Measurements from ENCODE around the gene ZNF24. TPM values are rescaled to one million over a fixed set of nuclear protein-coding genes. Genes with fewer than 3 reads are reported as not detected.

Gene ZNF24
- polyA plus RNA-seq, 1 donor, result 28.1 TPM

DNA sequence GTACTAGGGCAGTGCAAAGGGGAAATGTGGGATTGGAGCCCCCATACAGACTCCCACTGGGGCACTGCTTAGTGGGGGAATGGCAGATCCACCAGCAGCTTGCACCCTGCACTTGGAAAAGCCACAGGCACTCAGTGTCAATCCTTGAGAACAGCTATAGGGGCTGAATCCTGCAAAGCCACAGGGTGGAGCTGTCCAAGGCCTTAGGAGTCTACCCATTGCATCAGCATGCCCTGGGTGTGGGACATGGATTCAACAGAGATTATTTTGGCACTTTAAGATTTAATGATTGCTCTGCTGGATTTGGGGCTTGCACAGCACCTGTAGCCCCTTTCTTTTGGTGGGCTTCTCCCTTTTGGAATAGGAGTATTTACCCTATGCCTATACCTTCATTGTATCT, 8.6 kb upstream of the ZNF24 start:
- DNase-seq, result no peak

DNA sequence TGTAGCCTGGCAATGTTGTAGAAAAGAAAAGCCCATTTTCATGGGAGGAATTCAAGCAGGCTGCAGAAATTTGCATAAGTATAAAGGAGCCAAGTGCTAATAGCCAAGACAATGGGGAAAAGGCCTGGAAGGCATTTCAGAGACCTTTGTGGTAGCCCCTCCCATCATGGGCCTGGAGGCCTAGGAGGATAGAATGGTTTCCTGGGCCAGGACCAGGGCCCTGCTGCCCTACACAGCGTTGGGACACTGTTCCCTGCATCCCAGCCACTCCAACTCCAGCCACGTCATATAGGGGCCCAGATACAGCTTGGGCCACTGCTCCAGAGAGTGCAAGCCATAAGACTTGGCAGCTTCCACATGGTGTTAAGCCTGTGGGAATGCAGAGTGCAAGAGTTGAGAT, 8.1 kb upstream of the ZNF24 start:
- DNase-seq, result no peak

DNA sequence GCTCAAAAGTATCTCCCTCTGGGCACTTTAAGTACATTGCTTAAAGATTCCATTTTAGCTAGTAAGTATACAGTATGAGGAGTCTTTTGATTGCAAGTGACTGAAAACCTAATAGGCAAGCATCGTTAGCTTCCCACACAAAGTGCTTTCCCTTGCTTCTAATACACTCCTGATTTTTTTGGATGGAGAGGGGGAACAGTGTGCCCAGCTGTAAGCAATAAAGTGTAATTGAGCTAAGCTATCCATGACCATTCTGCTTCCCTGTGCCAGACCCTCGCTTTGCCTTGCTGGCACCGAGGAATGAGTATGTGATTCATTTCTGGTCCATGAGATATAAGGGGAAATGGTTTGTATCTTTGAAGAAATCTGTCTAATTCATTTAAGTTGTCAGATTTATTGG, 3.8 kb upstream of the ZNF24 start:
- DNase-seq, result peak; percentile 20

DNA sequence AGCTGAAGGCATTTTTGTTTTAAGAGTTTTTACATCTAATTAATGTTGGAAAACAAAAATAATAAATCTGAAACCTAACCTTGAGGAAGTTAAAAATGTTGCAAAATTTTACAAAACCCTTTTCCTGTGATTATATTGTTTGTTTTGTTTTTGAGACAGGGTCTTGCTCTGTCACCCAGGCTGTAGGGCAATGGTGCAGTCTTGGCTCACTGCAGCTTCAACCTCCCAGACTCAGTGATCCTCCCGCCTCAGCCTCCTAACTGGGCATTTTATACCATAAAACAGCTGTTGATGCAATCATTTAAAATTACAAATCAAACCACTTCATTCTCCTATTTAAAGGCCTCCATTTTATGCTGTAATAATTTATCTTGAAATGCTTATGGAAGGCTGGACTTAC, 1.7 kb upstream of the ZNF24 start:
- no peak for DNase-seq

DNA sequence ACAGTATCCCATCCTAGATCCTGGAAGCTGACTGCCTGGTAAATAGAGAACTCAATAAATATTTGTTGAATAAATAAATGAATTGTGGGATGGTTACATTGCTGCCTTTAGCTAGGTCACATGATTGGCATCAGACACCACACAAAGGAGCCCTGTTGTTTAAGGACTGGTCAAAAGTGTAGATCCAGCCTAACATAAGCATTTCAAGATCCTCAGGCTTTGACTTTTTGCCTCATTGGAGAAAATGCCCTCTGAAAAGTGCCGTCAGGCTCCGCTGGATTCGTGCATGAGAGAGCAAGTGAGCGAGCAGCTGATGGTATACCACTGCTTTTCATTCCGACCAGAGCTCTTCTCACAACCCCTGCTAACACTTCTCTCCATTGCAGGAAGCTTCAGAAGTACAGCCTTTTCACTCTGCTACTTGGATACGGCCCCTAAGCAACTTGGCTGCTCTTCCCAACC, 1.3 kb upstream of the ZNF24 start:
- no peak for DNase-seq

DNA sequence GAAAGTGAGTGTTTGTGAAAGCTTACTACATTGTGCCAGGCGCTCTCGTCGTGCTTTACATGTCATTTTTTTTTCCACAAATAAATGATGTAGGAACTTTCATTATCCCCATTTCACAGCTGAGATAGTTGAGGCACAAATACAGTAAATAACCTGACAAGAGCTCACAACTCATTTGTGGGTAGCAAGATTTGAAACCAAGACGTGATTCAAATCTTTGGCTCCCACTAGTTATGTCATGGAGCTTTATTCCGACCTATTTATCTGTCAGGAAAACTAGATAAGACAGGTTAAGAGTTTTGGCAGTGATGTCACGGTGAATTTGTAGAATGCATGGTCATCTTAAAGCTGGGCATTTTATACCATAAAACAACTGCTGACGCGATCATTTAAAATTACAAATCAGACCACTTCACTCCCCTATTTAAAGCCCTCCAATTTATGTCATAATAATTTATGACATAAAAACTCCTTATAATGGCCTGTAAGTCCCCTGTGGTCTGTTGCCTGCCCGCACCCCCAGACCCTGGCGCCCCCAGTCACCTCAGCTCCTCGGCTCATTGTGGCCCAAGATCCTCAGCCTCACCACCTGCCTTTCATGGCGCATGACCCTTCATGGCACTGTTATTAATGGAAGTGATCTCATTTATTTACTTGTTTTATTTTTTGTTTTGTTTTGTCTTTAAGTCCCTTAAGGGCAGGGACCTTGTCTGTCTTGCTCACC, 678 bp upstream of the ZNF24 start:
- no peak for DNase-seq

DNA sequence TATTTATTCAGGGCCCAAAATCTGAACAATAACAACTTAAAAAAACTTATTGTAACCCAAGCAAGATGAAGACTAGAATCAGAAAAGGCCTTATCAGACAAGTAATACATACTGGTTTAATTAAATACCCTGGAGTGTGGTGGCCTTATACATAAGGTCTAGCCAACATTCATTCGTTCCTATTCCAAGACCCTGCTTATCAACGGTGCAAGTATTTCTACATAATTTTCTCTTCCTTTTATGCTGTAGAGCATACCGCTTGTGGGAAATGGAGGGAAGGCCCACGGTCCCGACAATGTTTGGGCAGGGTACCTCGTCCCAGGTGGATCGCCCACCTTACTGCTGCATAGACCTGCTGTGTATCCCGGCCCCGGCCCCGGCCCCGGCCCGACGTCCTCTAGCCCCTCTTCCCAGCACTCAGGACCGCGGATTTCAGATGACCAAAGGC, 708 bp downstream of the ZNF24 start:
- no peak for DNase-seq

DNA sequence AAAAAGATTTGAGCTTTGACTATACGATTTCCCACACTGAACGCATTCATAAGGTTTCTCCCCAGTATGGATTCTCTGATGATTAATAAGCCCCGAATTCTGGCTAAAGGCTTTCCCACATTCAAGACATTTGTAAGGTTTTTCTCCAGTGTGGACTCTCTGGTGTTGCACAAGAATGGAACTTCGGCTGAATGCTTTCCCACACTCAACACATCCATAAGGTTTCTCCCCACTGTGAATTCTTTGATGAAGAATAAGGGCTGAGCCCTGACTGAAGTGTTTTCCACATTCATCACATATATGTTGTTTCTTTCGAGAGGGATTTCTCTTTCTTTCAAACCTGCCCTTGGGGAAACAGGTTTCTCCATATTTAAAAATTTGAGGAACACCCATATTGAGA, 6.9 kb downstream of the ZNF24 start:
- no peak for DNase-seq

DNA sequence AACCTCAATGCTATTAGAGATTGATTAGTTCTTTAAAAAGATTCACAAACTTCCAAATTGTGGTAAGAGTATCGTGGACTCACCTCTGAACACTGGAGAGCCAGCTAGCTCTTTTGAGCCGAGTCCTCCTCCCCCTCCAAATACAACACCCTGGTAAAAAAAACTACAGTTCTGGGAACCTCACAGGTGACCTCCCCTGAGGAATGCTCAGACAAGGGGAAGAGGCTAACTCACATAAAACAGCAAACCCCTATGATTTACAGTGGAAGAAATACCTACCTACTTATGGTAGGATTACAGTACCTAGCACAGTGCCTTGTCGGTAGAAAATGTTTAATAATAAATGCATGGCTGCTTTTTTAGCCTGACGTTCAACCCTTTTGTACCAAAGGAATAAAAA, 8.4 kb downstream of the ZNF24 start:
- no peak for DNase-seq

DNA sequence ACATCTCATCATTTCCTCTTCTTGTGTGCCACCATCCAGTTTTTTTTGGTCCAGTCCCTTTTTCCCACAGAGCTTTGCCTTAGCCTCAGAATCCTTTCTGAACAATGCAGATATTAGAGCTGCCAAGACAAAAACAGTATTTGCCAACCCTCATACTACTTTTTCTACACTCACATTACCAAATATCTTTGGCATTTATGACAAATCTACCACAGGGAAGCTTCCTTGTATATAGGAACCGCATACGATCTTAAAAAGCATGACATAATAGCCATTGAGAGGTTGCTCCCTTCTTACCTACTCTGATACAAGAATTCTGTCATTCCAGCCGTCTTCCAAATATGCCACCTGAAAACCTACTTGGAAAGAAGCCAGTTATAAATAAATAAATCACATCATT, 9.4 kb downstream of the ZNF24 start:
- no peak for DNase-seq

DNA sequence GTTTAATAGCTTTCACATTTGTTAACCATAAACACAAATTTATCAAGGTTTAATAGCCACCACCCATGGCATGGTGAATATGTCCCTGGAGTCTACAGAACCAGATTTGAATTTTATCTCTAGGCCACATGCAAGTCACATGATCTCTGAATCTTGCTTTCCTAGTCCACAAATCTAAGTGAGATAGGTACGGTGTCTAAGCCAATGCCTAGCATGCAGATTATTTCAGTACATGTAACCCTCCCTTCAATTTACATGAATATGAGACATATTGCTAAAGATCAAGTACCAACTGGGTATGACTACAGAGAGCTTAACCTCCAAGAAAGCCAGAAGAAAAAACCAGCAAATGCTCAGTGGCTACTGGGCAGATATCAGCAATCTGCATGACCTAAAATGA, 10.0 kb downstream of the ZNF24 start:
- no peak for DNase-seq

DNA sequence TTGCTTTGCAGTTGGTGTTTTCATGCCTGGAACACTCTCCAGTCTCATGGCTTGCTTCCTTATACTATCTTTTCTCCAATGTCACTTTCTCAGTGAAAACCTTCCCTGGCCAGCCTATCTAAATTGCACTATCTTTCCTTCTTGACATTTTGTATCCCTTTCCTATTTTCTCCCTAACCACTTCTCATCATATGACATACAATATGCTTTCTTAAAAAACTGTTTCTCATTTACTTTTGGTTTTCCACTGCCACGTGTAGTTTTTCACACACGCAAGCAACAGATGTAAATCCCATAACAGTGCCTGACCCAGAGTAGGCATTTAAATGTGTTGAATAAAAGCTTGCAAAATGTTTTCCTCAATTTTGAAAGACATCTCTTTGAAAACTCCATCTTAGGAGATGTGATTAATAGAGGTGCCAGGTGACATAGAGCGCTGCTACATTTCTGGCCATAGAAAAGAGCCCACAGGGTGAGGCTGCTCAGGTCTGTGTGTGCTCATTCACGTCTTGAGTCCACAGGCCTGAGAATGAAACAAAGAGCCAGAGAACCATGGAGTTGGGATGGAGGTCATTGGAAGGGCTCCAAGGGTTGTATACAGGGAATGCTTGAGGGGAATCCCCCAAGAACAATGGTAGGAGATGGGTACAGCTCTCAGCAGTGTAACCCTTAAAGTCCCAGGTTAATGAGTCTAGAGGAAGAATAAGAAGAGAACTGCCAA, 12.7 kb downstream of the ZNF24 start:
- no peak for DNase-seq

DNA sequence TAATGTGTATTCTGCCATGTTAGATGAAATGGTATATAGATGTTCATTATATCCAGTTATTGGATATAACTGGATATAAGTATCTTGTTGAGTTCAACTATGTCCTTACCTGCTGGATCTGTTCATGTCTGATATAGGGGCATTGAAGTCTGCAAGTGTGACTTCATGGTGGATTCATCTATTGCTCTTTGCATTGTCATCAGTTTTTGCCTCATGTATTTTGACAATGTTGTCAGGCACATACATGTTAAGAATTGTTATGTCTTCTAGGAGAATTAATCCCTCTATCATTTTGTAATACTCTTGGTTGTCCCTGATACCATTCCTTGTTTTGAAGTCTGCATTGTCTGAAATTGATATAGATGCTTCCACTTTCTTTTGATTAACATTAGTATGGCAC, 15.4 kb downstream of the ZNF24 start:
- DNase-seq, result no peak

DNA sequence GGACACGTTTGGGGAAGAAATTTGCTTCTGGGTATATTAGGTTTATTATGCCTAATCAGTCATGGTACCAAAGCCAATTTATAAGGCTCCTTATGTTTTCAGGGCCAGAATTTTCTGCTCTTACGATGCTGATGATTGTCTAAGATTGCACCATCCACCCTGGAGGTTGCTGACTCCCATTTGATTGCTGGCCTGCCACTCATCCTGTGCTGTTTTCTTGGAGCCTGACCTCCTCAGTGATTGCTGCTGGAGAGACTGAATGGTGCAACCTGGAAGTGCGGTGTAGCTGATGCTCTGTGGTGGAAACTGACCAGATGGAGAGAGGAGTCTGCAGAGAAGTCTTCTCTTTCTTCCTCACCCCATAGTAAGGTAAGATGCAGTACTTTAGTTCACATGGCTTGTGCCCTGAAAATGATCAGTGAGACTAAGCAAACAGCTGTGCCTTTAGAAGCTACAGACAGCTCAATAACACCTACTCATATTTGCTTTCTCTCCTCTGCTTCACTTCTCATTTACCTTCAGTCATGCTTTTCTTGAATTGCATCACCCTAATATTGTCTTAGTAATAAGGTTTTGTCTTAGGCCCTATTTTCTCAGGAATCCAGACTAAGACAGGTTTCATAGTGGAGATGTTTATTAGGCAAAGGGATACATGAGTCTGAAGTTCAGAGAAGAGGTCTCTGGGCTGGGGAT, 17.4 kb downstream of the ZNF24 start:
- no peak for DNase-seq

DNA sequence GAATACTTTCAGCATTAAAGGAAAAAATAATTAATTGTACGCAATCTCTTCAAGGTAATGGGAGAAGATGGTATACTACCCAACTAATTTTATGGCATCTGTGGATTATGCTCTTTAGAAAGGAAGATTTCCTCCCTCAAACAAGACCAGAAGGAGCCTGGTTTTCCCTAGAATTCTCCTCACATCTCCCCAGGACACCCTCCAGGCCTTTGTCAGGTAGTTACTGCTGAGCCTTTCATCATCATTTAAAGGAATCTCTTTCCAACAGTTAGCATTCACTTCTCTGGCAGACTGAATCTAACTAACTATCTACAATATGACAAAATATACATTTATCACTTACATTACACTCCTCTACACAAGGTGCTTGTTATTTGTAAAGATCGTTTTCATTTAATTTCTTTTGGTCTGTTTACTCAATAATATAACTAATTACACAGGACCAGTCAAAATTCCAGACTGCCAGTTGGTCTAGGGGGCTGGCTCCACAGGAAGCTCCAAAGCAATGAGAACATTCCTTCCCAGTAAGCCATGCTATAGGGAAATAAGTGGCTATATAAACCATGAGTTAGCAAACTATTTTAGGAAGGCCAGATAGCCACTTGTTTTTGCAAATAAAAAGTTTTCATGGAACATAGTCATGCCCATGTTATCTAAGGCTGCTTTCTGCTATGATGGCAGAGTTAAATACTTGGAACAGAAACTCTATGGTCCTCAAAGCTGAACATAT, 19.1 kb downstream of the ZNF24 start:
- no peak for DNase-seq

DNA sequence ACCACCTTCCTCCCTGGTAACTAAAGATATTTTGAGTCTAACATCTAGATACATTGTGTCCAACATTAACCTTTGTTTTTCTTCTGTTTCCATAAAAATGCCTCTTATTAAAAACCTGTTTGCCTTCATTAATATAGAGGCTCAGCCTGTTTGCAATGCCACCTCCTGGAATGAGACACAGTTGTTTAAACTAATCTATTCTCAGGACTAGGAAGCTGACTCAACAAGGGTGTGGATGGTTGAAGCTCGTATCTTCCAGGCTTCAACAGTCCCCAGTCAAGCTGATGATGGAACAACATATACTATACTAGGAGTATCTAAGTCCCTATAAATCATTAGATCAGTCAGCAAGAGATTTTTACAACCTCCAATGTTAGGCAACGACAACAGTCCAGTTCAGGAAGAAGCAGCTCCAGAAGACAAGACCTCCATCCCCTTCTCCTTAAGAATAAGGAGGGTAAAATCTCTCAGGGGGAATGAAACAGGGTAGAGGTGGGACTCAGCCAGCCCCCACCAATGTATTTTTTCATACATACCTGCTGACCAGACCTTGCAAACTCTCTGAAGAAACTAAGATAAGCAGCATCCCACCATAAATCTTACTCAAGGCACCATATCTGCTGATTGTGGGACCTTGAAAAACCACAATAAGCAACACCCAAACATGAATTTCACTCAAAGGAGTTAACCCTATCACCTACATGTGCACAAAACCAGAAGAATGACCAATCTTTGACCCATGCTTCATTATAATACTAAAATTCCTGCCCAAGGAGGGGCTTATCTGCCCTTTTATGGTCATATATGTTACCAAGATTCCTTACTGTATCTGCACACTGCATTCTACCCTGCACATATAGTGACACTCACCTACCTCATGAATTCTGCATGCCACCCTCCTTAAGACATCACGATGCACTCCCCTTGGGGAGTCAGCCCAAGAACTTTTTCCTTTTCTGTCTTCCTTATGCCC, 21.4 kb downstream of the ZNF24 start:
- DNase-seq, result no peak

DNA sequence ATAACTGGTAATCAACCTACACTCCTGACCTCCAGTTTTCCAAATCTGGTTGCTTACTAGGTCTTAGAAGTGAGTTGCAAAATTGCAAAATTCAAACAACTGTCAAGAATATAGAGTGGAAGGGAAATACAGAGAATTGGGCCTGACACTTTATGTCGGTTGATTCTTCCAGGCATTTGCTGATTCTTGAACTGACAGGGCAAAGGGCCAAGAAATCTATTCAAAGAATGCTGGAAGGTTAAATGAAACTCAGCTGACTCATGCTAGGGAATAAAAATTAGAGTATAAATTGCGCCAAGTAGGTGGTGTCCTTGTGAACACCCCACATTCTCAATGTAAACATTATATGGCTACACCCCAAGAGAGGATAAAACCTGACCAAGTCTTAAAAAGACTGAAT, 32.7 kb downstream of the ZNF24 start:
- DNase-seq, result no peak

DNA sequence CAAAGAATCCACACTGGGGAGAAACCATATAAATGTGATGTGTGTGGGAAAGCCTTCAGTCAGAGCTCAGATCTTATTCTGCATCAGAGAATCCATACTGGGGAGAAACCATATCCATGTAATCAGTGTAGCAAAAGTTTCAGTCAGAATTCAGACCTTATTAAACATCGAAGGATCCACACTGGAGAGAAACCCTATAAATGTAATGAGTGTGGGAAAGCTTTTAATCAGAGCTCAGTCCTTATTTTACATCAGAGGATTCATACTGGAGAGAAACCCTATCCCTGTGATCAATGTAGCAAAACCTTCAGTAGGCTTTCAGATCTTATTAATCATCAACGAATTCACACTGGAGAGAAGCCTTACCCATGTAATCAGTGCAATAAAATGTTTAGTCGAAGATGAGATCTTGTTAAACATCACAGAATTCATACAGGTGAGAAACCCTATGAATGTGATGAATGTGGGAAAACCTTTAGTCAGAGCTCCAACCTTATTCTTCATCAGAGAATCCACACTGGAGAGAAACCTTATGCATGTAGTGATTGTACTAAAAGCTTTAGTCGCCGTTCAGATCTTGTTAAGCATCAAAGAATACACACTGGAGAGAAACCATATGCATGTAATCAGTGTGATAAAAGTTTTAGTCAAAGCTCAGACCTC, 37.5 kb downstream of the ZNF24 start:
- no peak for DNase-seq

DNA sequence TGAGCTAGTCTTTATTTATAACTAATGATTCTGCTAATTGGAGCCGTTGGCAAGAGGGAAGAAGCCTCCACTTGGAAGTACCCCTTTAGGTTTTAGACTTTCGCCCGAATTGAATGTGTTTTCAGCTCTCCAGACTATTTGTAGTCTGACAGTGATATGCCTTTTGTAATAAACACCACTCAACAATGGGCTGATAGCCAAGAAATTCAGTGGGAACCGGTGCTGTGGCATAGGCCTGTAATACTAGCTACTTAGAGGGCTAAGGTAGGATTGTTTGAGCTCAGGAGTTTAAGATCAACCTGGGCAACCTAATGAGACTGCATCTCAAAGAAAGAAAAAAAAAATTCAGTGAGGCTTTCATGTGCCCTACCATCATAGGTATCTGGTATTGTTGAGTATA, 40.6 kb downstream of the ZNF24 start:
- no peak for DNase-seq

DNA sequence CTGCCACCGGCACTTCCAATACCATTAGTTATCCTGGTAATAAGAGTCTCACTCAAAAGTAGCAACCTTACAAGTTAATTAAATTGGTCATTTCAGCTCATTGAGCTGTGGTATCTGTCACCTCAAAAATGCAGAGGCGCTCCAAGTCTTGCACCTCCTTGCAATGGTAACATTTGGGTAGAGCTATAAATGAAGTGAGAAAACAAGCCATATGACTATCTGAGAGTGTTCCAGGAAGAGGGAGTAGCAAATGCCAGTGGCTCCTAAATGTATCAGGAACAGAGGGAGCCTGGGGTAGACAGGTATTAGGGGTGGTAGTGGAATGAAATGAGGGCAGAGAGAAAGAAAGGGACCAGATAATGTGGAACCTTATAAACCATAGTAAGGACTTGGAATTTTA, 48.2 kb downstream of the ZNF24 start:
- no peak for DNase-seq

DNA sequence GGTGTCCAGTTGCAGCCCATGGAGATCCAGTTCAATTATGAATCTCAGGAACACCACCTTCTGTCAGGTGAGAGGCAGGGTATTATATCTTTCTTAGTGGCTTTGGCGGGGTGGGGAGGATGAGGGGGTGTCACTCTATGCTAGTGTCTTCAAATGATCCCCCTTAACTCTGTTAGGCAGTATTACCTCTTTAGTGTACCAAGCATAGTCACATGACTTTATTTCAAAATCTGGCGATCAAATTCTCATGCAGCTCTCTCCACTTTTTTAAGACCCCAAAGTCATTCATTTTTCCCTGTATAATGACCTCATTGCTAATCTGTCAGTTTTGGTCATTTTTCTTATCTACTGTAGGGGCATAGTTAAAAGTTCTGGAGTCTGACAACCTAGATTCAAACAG, 53.1 kb downstream of the ZNF24 start:
- DNase-seq, result no peak
